ENCODE results near the gene EXOC4. TPM values are rescaled to one million over a fixed set of nuclear protein-coding genes. Genes with fewer than 3 reads are reported as not detected.

Gene EXOC4
- total RNA-seq, 1 donor from 2014 or later, result 103 TPM

DNA sequence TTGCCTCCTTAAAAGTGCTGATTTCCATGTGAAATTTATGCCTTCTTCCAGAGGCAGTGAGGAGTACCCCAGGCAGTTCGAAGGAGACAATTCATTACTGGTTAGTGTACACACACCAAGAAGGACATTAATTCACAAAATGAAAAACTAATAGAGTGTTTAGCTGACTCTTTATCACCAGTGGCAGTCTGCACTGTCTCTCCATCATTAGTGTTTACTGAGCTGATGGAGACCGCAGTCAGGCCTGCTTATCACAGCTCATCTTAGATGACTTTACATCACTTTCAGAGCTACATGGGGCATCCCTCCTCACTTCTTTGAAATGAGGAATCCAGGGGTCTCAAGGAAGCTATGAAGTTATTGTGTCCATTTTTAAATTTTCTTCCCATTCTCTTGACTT lies 718.7 kb downstream of the EXOC4 start:
- Mint-ChIP-seq H3K27me3 (no peaks in the 10 kb centered on the region), H3K4me3 (no peak overlapping the region), H3K9me3 (peaks cover 13% of the 10 kb centered on the region), H3K36me3 (ENCODE audit: low read depth) (peaks cover 11% of the 10 kb centered on the region), H3K4me1 (no peaks in the 10 kb centered on the region), H3K27ac (no peak overlapping the region)
- TF ChIP-seq, protein P1, sequence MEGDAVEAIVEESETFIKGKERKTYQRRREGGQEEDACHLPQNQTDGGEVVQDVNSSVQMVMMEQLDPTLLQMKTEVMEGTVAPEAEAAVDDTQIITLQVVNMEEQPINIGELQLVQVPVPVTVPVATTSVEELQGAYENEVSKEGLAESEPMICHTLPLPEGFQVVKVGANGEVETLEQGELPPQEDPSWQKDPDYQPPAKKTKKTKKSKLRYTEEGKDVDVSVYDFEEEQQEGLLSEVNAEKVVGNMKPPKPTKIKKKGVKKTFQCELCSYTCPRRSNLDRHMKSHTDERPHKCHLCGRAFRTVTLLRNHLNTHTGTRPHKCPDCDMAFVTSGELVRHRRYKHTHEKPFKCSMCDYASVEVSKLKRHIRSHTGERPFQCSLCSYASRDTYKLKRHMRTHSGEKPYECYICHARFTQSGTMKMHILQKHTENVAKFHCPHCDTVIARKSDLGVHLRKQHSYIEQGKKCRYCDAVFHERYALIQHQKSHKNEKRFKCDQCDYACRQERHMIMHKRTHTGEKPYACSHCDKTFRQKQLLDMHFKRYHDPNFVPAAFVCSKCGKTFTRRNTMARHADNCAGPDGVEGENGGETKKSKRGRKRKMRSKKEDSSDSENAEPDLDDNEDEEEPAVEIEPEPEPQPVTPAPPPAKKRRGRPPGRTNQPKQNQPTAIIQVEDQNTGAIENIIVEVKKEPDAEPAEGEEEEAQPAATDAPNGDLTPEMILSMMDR (IDR thresholded peaks at IDR 0.05), result no peak
- intact Hi-C loops (cut with micrococcal nuclease), result no loop called here
- ChIA-PET POLR2A (no interaction called here), CTCF (no interaction called here)
- ATAC-seq (ENCODE audit: low read depth) (no peak), DNase-seq (no peak)

DNA sequence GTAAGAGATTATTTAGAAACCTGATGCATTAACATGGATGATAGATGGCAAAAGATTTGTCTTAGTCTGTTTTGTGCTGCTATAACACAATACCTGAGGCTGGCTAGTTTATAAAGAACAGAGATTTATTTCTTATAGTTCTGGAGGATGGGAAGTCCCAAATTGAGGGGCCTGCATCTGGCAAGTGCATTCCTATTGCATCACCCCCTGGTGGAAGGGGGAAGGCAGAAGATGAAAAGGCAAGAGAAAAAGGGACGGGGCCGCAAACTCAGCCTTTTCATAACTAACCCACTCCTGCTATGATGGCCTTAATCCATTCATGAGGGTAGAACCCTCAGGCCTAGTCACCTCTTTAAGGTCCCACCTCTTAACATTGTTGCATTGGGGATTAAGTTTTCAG lies 720.8 kb downstream of the EXOC4 start:
- H3K36me3 Mint-ChIP-seq (ENCODE audit: low read depth), result peaks cover 4% of the 10 kb centered on the region
- no peaks in the 10 kb centered on the region for H3K27me3 Mint-ChIP-seq
- ATAC-seq (ENCODE audit: low read depth) (no peak), DNase-seq (no peak)
- TF ChIP-seq, protein P1 (IDR thresholded peaks at IDR 0.05), result no peak
- H3K4me3 Mint-ChIP-seq, result no peak overlapping the region
- ChIA-PET CTCF (no interaction called here), POLR2A (no interaction called here)
- intact Hi-C loops (cut with micrococcal nuclease), result no loop called here
- peaks cover 2% of the 10 kb centered on the region for H3K4me1 Mint-ChIP-seq
- no peak overlapping the region for H3K27ac Mint-ChIP-seq
- peaks cover 2% of the 10 kb centered on the region for H3K9me3 Mint-ChIP-seq

DNA sequence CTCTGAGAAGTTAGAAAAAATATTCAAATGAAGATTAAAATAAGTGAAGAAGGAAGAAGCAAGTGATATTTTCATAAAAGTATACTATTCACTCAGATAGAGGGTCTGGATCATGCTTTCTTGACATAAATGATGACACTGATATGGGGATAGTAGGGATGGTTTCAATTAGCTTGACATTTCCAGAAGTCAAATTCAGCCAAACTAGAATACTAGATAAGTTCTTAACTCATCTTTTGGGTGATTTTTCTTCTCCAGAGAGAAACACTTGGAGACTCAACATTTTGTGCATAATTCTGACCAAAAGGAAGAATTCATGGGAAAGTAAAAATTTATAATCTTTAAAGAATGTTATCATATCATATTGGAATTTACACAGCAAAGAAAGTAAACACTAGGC lies 722.3 kb downstream of the EXOC4 start:
- Mint-ChIP-seq H3K27ac (no peak overlapping the region), H3K36me3 (ENCODE audit: low read depth) (peaks cover 6% of the 10 kb centered on the region), H3K9me3 (no peaks in the 10 kb centered on the region), H3K4me1 (peaks cover 2% of the 10 kb centered on the region), H3K27me3 (no peaks in the 10 kb centered on the region), H3K4me3 (no peak overlapping the region)
- DNase-seq (no peak), ATAC-seq (ENCODE audit: low read depth) (no peak)
- intact Hi-C loops (cut with micrococcal nuclease), result no loop called here
- ChIA-PET POLR2A (no interaction called here), CTCF (no interaction called here)
- TF ChIP-seq, protein P1 (IDR thresholded peaks at IDR 0.05), result no peak

DNA sequence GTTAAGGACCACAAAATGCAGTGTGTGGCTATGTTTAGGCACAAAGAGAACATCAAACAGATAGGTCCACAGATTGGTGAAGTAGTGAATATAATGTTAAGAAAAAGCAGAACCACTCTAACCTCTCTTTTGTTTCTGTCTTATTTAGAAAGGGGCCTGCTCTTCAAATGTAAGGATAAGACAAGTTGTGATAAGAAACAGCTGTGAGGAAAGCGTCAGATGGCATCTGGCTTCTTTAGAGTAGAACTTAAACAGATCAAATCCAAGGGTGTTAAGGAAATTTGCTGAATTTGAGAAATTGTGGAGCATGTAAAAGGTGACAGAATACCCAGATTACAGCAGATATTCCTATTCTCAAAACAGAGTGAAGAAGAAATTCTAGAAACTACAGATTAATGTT lies 723.3 kb downstream of the EXOC4 start:
- ChIA-PET POLR2A (no interaction called here), CTCF (no interaction called here)
- TF ChIP-seq, protein P1 (IDR thresholded peaks at IDR 0.05), result no peak
- intact Hi-C loops (cut with micrococcal nuclease), result no loop called here
- peaks cover 6% of the 10 kb centered on the region for H3K36me3 Mint-ChIP-seq (ENCODE audit: low read depth)
- DNase-seq (no peak), ATAC-seq (ENCODE audit: low read depth) (no peak)
- H3K4me1 Mint-ChIP-seq, result peaks cover 2% of the 10 kb centered on the region
- H3K27me3 Mint-ChIP-seq, result no peaks in the 10 kb centered on the region
- H3K4me3 Mint-ChIP-seq, result no peak overlapping the region
- H3K9me3 Mint-ChIP-seq, result no peaks in the 10 kb centered on the region
- no peak overlapping the region for H3K27ac Mint-ChIP-seq

DNA sequence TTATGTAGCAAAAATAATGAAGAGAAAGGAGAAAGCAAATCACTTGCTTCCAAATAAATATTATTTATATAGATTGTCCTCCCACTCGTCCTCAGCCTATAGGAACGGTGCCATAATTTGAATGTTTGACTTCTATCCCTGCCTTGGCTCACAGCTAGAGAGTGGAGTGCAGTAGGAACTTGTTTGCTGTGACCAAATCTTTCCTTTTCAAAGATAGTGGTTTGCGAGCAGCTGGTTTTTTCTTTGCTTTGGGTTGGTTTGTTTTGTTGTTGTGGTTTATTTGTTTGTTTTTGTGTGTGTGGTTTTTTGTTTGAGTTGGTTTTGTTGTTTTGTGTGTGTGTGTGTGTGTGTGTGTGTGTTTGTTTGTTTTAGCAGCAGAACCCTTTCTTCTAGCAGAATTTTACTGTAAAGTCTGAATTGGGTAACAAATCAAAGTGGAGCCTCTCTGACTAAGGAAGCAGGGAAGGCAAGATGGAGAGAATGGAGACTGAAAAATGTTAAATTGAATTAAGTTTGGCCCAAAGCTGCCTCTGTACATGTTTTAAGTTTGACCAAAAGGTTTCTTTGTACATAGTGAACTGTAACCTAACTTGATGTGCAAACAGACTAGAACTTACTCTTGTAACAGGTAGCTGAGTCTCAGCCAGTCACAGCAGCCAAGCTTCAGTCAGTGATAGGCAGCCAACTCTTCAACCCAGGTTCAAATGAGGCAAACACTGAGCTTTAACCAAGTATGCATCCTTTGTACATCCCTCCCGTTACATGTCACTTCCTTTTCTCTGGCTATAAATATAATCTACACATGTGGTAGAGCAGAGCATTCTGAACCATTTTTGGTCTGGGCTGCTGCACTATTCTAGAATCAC lies 724.8 kb downstream of the EXOC4 start:
- no peak overlapping the region for H3K4me3 Mint-ChIP-seq
- intact Hi-C loops (cut with micrococcal nuclease), result no loop called here
- peaks cover 2% of the 10 kb centered on the region for H3K4me1 Mint-ChIP-seq
- ChIA-PET CTCF (no interaction called here), POLR2A (no interaction called here)
- H3K27ac Mint-ChIP-seq, result no peak overlapping the region
- TF ChIP-seq, protein P1 (IDR thresholded peaks at IDR 0.05), result no peak
- H3K27me3 Mint-ChIP-seq, result no peaks in the 10 kb centered on the region
- peaks cover 6% of the 10 kb centered on the region for H3K36me3 Mint-ChIP-seq (ENCODE audit: low read depth)
- ATAC-seq (ENCODE audit: low read depth) (no peak), DNase-seq (no peak)
- H3K9me3 Mint-ChIP-seq, result no peaks in the 10 kb centered on the region

Measured in activated B cell treated with CpG ODN at 0.5 μM for 24 hours (primary cell).